ENCODE data around the gene RGS8.
"Not testable (repeated sequence)": the region's sequence is repeated elsewhere in the genome, so short reads cannot be mapped to it uniquely, and the experiment has no call there.

Gene RGS8

DNA sequence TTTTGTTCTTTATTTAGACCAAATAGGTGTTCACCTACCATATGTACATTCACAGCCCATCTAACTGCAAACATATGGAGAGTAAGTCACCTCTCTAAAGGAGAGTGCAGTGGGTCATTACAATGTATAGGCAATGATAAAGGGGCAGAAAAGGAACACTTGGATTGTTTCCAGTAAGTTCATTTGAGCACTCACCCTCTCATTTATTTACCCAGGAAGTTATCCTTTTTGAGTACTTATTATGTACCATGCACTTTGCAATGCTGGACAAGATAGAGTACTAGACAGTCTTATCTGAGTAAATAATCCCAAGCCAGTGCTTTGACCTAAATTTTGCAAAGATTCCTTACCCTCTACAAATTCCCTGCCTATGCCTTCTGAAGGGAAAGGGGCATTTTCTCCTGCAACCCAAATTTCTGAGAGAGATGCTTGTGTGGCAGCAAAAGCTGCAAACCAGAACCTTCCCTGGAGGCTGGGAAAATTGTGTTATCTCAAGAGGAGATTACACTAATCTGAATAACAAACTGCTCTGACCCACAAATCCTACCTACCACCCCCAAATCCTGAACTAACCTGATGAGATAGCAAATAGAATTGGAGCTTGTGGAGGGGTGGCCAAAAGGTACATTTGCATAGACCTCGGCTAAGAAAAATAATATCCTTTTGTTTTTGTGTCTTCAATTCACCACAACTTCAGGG lies 18.6 kb upstream of the RGS8 start:
- no peak for DNase-seq (ENCODE audit: low read depth in 2 of 2)

DNA sequence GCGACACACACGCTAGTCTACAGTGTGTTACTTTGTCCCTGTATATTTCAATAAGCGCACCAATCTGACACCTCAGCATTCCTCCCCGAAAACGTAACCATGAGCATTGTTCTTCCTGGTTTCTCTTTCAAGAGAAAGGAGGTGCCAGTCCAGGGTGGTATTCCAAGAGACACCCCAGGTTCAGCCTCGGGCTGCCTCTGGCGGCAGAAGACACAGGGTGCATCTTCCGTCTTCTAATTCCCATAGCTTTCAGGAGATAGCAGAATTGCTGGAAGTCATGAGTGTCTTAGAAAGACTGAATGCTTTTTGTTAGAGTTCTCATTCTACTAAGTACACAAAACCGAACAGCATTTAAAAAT lies 15.9 kb upstream of the RGS8 start:
- DNase-seq (ENCODE audit: low read depth in 2 of 2): no peak

DNA sequence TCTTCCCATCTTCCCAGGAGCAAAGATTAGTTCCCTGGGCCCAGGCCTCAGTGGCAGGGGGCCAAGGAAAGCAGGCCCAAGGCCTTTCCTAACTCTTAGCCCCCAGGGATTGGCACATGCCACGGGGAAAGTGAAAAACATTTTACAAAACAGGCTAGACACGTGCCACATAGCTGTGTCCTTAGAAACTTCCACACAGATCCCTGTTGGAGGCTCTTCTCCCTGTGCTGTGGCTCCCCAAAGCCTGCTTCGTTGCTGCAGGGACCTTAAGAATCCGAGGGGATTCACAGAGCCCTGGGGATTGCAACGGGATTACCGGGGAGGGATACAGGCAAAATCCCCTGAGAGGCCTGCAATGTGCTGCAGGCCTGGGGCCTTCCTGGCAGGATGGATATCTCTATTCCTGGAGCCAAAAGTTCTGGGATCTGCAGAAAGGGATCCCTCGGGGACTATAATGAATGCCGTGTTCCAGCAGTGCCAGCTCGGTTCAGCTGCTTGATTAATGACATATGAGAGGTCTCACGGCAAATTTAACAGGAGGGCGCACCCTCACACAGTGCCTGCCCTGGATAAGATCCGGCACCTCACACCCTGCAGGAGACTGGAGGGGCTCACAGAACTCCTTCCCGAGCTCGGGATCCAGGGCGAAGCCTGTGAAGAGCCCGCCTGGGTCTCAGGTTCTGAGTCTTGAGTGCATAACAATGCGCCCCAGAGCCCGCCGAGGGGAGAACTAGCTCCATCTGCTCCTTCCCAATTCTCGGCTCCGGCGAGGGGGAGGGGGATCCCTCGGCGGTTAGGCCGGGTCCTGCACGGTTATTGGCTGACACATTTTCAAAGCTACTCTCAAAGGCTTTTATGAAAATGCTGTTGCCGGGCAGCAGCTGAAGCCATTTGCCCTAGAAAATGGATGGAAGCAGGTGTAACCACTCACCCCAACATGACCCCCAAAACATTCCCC lies 15.3 kb upstream of the RGS8 start:
- no peak for DNase-seq (ENCODE audit: low read depth in 2 of 2)

DNA sequence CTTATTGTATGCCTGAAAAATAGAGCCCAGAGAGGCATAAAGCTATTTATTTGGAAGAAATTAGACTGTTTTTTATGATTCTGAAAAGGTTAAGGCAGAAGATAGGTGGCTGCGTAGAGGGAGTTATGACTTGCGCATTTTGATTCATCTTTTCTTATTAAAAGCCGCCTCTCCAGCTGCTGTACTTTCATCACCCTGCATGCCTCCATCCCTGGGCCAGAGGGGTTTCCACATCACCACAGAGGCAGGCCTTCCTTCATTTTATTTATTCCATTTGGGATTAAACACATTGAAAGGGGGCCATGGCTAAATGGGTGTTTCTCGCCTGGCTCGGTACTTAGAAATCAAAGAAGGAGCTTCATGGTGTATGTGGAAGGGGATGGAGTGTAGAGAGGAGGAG lies 14.6 kb upstream of the RGS8 start:
- no peak for DNase-seq (ENCODE audit: low read depth in 2 of 2)

DNA sequence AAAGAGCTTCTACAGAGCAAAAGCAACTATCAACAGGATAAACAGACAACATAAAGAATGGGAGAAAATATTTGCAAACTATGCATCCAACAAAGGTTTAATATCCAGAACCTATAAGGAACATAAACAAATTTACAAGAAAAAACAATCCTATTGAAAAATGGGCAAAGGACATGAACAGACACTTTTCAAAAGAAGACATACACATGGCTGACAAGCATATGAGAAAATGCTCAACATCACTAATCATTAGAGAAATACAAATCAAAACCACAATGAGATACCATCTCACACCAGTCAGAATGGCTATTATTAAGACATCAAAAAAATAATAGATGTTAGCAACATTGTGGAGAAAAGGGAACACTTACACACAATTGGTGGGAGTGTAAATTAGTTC lies 8.8 kb upstream of the RGS8 start:
- DNase-seq (ENCODE audit: low read depth in 2 of 2): not testable (repeated sequence)

DNA sequence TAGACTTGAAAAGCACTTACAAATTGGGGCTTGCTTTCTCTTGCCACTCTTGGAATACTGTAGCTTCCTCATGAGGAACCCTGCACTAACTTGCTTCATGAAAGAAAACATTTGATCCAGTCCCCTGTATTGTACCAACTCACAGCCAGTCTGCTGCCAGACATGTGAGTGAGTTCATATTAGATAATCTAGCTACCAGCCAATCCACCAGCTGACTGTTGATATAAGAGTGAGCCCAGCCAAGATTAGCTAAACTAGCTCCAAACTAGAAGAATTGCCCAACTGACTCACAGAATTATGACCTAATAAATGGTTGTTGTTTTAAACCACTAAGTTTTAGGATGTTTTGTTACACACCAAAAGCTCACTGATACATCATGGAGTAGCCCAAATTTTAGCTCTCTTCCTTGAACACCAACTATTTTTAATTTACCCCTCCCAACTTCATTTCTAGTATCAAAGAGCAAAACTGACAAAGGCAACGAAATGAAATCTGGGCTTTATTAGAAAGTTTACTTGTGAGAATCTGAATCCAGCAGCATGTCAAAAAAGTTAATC lies 6.6 kb upstream of the RGS8 start:
- DNase-seq (ENCODE audit: low read depth in 2 of 2): no peak

DNA sequence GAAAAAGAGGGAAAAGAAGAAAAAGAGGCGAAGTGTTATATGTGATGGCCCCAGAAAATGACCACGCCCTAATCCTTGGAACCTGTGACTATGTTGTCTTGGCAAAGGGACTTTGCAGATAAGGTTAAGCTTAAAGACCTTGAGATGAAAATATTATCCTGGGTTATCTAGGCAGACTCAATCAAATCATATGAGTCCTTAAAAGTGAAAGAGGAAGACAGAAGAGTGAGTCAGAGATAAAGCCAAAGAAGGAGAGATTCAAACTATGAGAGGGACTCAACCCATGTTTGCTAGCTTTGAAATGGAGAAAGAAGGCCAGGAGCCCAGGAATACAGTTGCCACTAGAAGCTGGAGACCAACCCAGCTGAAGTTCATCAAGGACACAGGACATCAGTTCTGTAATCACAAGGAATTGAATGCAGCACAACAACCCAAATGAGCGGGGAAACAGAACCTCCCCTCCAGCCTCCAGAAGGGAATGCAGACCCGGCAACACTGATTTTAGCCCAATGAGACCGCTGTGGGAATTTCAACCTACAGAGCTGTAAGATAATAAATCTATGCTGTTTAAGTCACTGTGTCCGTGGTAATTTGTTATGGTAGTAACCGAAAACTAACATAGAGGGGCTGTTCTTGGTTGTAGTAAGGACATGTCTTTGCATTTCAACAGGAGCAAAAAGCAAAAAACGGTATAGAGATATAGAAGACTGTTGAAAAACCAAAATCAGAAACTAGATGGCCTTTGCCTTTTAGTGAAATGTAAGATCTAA lies 4.2 kb upstream of the RGS8 start:
- DNase-seq (ENCODE audit: low read depth in 2 of 2): no peak

DNA sequence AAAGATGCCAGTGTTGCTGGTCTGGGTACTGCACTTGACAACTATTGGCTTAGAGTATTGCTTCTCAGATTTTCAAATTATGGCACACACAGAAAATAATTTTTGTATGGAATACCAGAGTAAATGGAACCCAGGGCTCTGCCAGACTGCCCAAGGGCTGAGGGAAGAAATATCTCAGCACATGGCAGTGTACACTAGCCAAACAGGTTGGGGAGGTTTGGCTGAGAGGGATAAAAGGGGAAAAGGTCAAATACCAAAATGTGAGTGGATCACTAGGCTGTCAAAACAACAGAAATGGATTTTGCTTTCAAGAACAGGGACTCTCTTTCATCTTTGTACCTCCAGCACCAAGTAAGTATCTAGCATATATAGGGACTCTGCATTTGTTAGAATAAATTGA lies 3.0 kb upstream of the RGS8 start:
- DNase-seq (ENCODE audit: low read depth in 2 of 2): no peak

DNA sequence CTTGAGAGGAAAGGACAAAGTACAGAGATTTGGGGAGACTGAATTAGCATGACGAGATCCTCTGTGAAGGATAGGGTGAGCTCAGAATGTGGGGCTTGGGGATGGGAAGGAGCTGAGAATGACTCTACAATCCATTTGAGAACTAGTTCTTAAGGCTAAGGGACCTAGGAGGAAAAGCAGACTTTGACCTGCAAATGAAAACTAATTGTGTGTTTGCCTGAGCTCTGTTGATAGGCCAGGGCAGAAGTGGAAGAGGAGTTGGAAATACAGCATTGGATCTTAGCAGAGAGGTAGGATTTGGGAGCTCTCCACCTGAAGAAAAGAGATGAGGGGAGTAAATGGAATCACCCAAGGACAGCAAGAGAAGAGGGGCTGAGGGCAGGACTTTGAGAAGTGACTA lies 2.1 kb upstream of the RGS8 start:
- DNase-seq (ENCODE audit: low read depth in 2 of 2): no peak

DNA sequence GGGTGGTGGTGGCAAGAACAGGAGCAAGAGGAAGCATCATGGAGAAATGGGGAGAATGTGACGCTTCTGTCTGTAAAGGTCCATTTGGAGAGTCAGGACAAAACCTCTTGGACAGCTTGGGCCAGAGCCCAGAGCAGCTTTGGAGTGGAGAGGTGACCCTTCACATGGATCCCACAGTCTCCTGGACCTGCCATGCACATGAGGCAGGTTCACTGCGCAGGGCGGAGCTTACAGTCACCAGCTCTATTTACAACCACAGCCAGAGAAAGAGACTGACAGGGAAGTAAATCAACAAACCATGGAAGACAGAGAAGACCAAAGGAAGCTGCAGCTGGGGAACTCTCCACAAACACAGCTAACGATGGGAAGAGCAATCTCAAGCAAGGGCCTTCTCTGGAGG lies 828 bp upstream of the RGS8 start:
- no peak for DNase-seq (ENCODE audit: low read depth in 2 of 2)

DNA sequence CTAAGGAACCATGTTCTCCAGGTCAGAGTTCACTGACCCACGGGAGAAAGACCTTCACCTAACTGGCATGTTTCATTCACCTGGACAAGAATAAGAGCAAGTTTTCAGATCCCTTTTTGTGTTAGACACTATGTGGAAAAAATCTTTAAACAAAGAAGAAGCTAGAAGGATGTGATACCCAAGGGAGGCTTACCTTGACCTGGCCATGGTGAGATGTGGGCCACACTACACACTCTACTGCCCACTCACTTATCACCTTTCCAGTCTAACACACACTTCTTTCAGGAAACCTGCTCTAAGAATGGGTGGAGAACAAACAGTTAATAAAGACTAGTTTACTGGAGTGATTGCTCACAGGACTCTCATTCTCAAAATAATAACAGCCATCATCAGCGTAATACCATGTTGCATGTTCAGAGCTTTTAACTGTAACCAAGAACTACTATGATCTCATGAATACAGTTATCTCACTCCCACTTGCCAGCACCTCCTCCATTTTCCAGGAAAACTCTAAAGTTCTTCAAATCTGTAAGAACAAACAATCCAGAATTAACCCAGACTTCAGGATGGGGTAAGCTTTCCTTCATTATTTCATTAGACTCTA lies 1.4 kb downstream of the RGS8 start:
- DNase-seq (ENCODE audit: low read depth in 2 of 2): no peak

DNA sequence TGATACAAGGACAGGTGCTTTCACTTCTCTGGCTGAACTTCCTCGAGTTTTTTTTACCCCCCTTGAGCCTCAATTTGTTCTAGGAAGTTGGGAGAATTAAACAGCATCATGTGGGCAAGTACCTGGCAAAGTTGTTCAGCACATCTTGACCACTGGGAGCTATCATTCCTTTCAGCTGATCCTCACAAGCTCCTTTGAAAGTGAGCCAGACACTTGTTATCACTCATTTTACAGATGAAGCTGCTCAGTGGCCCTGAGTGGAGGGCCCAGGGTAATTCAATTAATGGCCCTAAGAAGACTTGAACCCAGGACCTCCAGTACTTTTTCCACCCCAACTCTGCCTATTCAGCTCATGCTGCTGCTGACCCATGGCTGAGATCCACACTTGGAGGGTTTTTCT lies 2.0 kb downstream of the RGS8 start:
- DNase-seq (ENCODE audit: low read depth in 2 of 2): no peak

DNA sequence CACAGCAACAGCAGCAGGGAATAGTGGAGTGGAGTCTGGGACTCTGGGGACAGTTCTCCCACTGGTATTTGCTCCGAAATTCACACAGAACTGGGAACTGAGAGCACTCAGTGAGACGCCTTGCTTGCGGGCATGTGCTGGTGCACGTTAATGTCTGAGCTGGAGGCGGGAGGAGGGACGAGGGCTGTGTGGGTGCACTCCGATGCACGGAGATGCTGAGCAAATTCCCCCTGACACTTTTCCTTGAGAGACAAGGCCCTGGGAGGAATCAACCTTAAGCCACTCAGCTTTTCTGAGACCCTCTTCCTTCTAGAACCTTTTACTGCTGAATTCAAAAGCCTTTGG lies 2.8 kb downstream of the RGS8 start:
- DNase-seq (ENCODE audit: low read depth in 2 of 2): no peak

DNA sequence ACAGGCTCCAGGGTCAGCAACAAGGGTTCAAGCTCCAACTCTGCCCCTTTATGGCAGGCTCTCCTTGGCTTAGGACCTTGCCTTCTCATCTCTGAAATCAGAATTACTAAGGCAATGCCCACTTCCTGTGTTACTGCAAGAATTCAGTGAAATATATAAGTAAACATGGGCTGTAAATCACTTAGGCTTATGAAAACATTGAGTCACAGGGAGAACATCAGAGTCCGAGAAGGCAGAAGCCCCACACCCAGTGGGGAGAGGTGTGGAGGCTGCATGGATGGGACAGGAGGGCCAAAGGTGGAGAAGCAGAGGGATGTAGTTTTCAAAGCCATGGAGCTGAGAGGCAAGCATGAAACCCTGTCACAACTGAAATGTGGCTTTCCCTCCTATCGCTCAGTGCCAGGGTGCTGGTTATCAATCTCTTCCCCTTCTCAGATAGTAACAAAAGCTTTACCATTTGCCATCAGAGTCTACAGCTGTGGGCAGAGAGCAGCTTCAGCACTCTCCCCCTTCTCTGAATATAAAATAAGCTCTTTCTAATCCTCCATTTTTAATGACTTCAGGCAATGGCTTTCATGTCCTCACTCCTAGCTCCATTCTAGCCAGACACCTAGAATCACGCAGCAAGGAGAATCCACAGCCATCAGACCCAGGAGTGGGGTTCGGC lies 3.4 kb downstream of the RGS8 start:
- no peak for DNase-seq (ENCODE audit: low read depth in 2 of 2)

DNA sequence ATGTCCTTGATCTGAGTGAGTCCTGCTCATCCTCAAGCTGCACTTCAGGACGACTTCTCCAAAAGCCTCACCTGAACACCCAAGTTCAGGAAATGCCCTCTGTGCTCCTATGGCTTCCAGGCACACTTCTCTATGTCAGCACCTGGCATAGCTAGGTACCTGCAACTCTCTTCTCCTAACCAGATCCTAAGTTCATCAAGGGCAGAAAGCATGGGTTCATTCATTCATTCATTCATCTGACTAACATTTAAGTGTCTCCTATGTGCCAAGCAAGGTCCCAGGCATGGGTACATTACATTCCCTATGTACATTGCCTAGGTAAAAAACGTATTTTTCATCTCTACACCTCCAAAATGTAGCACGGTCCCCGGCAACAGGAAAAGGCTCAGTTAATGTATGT lies 4.0 kb downstream of the RGS8 start:
- no peak for DNase-seq (ENCODE audit: low read depth in 2 of 2)

DNA sequence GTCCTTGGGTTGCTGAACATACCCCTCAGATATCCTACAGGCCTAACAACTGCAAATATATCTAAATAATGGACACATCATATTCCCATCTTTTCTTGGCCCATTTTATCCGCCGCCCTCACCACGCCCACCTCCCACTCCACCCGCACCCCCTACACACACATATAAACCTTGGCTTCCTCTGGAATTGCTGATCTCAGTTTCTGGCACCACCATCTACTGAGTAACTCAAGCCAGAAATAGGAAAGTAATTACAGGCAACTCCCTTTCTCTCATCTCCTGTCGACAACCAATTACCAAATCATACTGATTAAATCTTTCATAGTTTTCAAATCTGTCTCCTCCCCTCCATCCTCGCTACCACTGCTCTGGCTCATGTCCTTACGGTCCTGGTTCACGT lies 4.7 kb downstream of the RGS8 start:
- DNase-seq (ENCODE audit: low read depth in 2 of 2): no peak

DNA sequence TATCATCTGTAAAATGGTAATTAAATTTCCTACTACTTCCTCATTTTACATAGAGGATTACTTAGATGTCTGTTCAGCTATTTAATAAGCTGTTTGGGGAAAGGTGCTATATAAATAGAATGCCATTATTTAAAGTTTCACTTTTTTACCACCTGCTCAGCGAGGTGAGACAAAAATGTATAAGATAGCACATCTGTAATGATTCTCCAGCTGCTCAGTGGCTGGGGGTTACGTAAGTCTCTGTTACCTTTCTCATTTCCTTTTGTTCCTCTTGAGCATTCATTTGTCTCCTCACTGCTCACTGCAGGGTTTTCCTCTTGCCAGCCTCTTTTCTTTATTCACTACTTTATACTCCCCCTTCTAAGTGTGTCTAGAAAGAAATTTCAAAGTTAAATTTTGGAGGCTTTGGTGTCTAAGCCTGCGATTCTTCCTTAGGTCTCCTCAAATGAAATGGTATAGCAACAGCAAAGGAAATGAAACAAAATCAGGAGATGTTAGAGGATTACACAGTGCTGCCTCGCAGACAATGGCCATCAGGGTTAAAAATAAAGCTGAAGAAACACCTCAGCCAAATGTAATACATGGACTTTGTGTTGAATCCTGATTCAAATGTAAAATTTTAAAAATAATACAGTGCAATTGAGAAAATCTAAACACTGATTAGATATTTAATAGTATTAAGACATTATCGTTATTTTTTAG lies 6.8 kb downstream of the RGS8 start:
- DNase-seq (ENCODE audit: low read depth in 2 of 2): no peak

DNA sequence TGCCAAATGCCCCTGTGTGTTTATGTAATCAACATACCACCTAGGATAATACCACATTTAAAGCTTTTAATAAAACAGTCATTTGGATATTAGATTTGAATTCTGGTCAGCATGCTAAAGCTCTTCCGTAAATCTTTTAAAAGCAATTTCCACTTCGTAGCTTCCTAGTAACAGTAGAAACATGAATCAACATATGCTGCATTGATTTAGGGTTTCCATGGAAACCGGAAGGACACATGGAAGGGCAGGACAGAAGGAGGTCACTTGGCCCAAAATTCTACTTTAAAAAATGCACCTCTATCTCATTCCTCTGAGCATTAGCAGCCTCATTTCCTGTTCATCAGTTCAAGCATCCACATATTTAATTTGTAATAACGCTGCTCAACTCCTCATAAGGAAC lies 8.1 kb downstream of the RGS8 start:
- DNase-seq (ENCODE audit: low read depth in 2 of 2): no peak

DNA sequence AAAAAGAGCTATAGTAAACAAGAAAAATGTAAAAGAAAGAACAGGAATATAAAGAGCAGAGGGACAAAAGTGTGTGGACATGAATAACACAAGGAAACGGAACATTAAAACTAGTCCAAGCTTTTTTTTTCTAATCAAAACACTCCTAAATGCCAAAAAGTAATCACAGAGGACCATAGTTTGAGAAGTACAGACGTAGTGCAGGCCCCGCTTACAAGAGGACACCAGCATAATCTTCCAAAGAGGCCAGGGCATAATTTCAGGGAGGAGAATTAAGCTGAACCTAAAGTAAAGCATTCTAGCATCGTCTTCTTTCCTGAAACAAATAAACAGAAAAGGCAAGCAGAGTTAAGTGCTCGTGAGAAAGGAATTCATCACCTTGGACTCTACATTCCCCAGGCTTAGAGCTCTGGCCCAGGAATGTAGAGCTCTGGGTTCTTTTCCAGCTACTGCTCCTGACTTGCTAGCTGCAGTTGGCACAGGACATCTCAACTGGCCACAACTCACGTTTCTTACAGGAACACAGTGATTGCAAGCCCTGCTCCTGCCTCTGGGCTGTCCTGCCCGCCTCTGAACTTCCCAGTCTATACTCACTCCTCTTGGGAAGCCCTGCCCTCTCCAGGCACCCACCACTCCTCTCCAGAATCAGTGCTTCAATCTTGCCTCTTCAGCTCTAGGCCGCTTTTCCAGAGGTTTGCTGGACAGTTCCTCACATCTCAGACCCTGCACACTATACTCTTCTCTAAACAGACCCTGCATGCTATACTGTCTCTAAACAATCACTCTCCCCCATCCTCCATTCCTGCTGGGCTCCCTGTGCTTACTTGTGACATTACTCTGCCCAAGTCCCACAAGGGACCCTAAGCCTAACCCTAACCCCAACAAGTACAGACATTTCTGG lies 9.8 kb downstream of the RGS8 start:
- no peak for DNase-seq (ENCODE audit: low read depth in 2 of 2)

DNA sequence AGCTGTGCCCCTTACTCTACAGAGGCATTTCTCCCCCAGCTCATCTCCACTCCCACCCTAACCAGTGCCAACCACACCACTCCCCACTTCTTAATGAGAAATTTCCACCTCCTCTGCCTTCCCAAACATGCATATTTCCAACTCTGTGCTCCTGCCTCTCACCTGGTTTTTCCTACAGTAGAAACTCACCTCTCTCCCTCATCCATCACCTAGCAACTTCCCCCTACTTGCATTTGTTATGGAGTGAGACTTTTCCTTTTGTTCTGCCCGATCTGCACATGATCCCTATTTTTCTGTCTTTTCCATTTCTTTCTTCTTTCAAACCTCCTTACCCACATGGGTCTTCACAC lies 11.9 kb downstream of the RGS8 start:
- no peak for DNase-seq (ENCODE audit: low read depth in 2 of 2)

All from stimulated activated CD8-positive, alpha-beta memory T cell treated with anti-CD3 and anti-CD28 coated beads, Interleukin-7, amount 100 ng/mL, for 4 hours (primary cell).